K562 (cell line): ENCODE data around the gene GPT2. TPM values are rescaled to one million over a fixed set of nuclear protein-coding genes. Genes with fewer than 3 reads are reported as not detected.

Source experiments
- ATAC-seq: fragments of 200-7000 bp; cut with Tn5 transposase; 3 replicates; pipeline ENCODE4 v1.9.1; 2020; ENCODE audit warnings: moderate library complexity
- BruUV-seq: library from RNA; stranded (reverse); fragments of 400-500 nt; replicated peaks from 2 replicates; lab custom pipeline; 2021; lab: Mats Ljungman, UMichigan
- CTCF ChIA-PET: fragments of 300-600 bp; formaldehyde crosslinking; extraction: SDS; loops from one replicate; lab custom pipeline; 2021; ENCODE audit warnings: low intra/inter-chr PET ratio; lab: Yijun Ruan, JAX
- POLR2A ChIA-PET: fragments of 300-600, 350-650 bp; sonication (Branson Sonifier 250); formaldehyde crosslinking; extraction: SDS; loops from one replicate; lab custom pipeline; 2021; ENCODE audit warnings: antibody characterized with exemption, inconsistent platforms; lab: Yijun Ruan, JAX
- DNase-seq, 4 experiments: peaks; one replicate each; pipeline versions ENCODE4 v3.0.0 to v3.0.0-alpha.2; 2011 to 2018; ENCODE audit warnings: low spot score in 3 of 4, mixed read lengths in 3 of 4; ENCODE audit errors: extremely low read depth in 1 of 4
- FAIRE-seq: peaks from 2 replicates; lab custom pipeline; 2011; peaks lifted over from hg19 to GRCh38; lab: Jason Lieb, UNC
- H2AFZ ChIP-seq: 2 replicates; pipeline ENCODE4 v1.6.0; 2011; ENCODE audit warnings: low read depth, low read length, control low read depth, inconsistent platforms
- H3K27ac ChIP-seq: fragments of 200-600 bp; 3 replicates; pipeline ENCODE4 v1.8.0; 2011; ENCODE audit warnings: low read depth, mild to moderate bottlenecking, control low read depth, inconsistent platforms, low read length, moderate library complexity, mixed read lengths; ENCODE audit errors: extremely low read depth
- H3K27me3 ChIP-seq, 2 experiments: fragments of 300-600 bp in 1 of 2; 2 replicates in 1 of 2; 3 replicates in 1 of 2; pipeline versions ENCODE4 v1.6.0 to v1.8.0; 2011; ENCODE audit warnings: inconsistent platforms in 2 of 2, low read length in 2 of 2, mild to moderate bottlenecking in 1 of 2, mixed read lengths in 1 of 2, moderate library complexity in 1 of 2; ENCODE audit not compliant: control insufficient read depth in 2 of 2, insufficient read depth in 2 of 2
- H3K36me3 ChIP-seq: fragments of 300-600 bp; 3 replicates; pipeline ENCODE4 v1.8.0; 2011; ENCODE audit warnings: mild to moderate bottlenecking, low read length, inconsistent platforms; ENCODE audit not compliant: control insufficient read depth, insufficient read depth
- H3K4me1 ChIP-seq, 2 experiments: fragments of 200-600 bp in 1 of 2; replicated peaks in 1 of 2; 2 replicates in 1 of 2; 3 replicates in 1 of 2; pipeline versions ENCODE4 v1.5.1 to v1.8.0; 2011; ENCODE audit warnings: inconsistent platforms in 2 of 2, low read length in 2 of 2, mild to moderate bottlenecking in 1 of 2, mixed read lengths in 1 of 2, moderate library complexity in 1 of 2; ENCODE audit not compliant: control insufficient read depth in 2 of 2, insufficient read depth in 2 of 2
- H3K4me2 ChIP-seq: 2 replicates; pipeline ENCODE4 v1.6.1; 2011; ENCODE audit warnings: low read length, control low read depth, inconsistent platforms, mixed read lengths; ENCODE audit not compliant: insufficient read depth
- H3K4me3 ChIP-seq: fragments of 200-600 bp; sonication (generic), shearing (Covaris generic); 2 replicates; pipeline ENCODE4 v1.5.1; 2016; ENCODE audit warnings: control low read depth, inconsistent platforms
- H3K79me2 ChIP-seq: fragments of 200-600 bp; 3 replicates; pipeline ENCODE4 v1.8.0; 2011; ENCODE audit warnings: low read length, inconsistent platforms; ENCODE audit not compliant: control insufficient read depth, insufficient read depth
- H3K9ac ChIP-seq, 2 experiments: 2 replicates each; pipeline versions ENCODE4 v1.6.0 to v1.6.1; 2011; ENCODE audit warnings: low read depth in 2 of 2, low read length in 2 of 2, control low read depth in 1 of 2, inconsistent platforms in 1 of 2, mild to moderate bottlenecking in 1 of 2, mixed read lengths in 1 of 2; ENCODE audit not compliant: insufficient read depth in 1 of 2
- H3K9me1 ChIP-seq: one replicate; pipeline ENCODE4 v1.6.0; 2011; ENCODE audit warnings: inconsistent platforms, mild to moderate bottlenecking, low read length, moderate library complexity; ENCODE audit not compliant: control insufficient read depth, insufficient read depth
- H3K9me3 ChIP-seq: replicated peaks from 2 replicates; pipeline ENCODE4 v1.5.1; 2011; ENCODE audit warnings: low read depth, low read length, inconsistent platforms; ENCODE audit not compliant: control insufficient read depth, insufficient read depth
- H4K20me1 ChIP-seq: replicated peaks from 2 replicates; pipeline ENCODE4 v1.6.1; 2011; ENCODE audit warnings: low read length, inconsistent platforms, mixed read lengths; ENCODE audit not compliant: control insufficient read depth, insufficient read depth
- BACH1 ChIP-seq: fragments of 200-800 bp; sonication (Bioruptor generic); IDR thresholded peaks from 2 replicates; pipeline ENCODE4 v1.6.1; 2016; ENCODE audit warnings: missing genetic modification characterization, missing compliant biosample characterization
- CREB3 ChIP-seq: fragments of 450-650 bp; conservative IDR thresholded peaks from 2 replicates; pipeline ENCODE4 v1.6.1; 2016; ENCODE audit warnings: missing genetic modification characterization, low read depth, mild to moderate bottlenecking, missing compliant biosample characterization, moderate library complexity
- EHMT2 ChIP-seq: fragments of 450-650 bp; IDR thresholded peaks from 2 replicates; pipeline ENCODE4 v1.6.1; 2018; ENCODE audit warnings: antibody characterized with exemption
- FOXO4 ChIP-seq: fragments of 450-650 bp; formaldehyde crosslinking; IDR thresholded peaks from 2 replicates; pipeline ENCODE4 v1.4.0; 2020; ENCODE audit warnings: mild to moderate bottlenecking, moderate library complexity
- NFATC3 ChIP-seq: fragments of 450-650 bp; IDR thresholded peaks from 2 replicates; pipeline ENCODE4 v1.6.1; 2017; ENCODE audit warnings: mild to moderate bottlenecking
- PHB ChIP-seq: fragments of 250-450 bp; sonication (Bioruptor Pico); IDR thresholded peaks from 2 replicates; pipeline ENCODE4 v1.5.0; 2021
- PHTF2 ChIP-seq: fragments of 250-450 bp; sonication (Bioruptor Pico); IDR thresholded peaks from 2 replicates; pipeline ENCODE4 v1.5.0; 2021; ENCODE audit warnings: mild to moderate bottlenecking
- RAD51 ChIP-seq: fragments of 450-650 bp; IDR thresholded peaks from 2 replicates; pipeline ENCODE4 v1.7.1; 2016; ENCODE audit warnings: low read depth, mild to moderate bottlenecking, borderline replicate concordance
- SIN3B ChIP-seq: fragments of 450-650 bp; IDR thresholded peaks from 2 replicates; pipeline ENCODE4 v1.6.1; 2017; ENCODE audit warnings: low read depth, mild to moderate bottlenecking, moderate library complexity
- ZBTB49 ChIP-seq: sonication (generic); formaldehyde crosslinking; IDR thresholded peaks from 2 replicates; pipeline ENCODE4 v1.8.0; 2022; ENCODE audit warnings: missing genetic modification reagents, mild to moderate bottlenecking, borderline replicate concordance
- WGBS: fragments of 100-300 bp; shearing (Covaris generic); methylation state at CpG from one replicate; pipeline ENCODE4 v1.1.6; 2016; ENCODE audit warnings: low coverage, mixed read lengths; ENCODE audit not compliant: insufficient coverage; ENCODE audit errors: missing lambda C conversion rate; 5-methylcytosine and 5-hydroxymethylcytosine counted together
- in situ Hi-C: fragments of 300-500 bp; cut with MboI; formaldehyde crosslinking; loops from 4 replicates; pipeline ENCODE4 v1.15.0; 2018; ENCODE audit warnings: inconsistent platforms, mixed read lengths
- intact Hi-C: fragments of 100-400 bp; cut with micrococcal nuclease; formaldehyde crosslinking; loops from 2 replicates; pipeline ENCODE4 v1.14.2; 2022
- polyA plus RNA-seq, 8 experiments: library from polyadenylated mRNA; depleted of rRNA in 4 of 8; stranded (reverse) in 5 of 8; unstranded in 3 of 8; fragments of >200 nt; fragmentation: Nextera tagmentation in 2 of 8; fragmentation: Illumina TruSeq in 1 of 8; extraction: Ambion mirVana in 2 of 8; extraction: Trizol in 1 of 8; gene quantifications; 2 replicates each; pipeline versions ENCODE4 v1.2.1 to v1.2.3, GENCODE V29; 2011 to 2014; ENCODE audit warnings: inconsistent platforms in 1 of 8, missing spikeins in 1 of 8
- total RNA-seq, 7 experiments: library from RNA; depleted of rRNA in 6 of 7; stranded (reverse); fragments of >200 nt in 6 of 7; fragmentation: Illumina TruSeq in 2 of 7; extraction: Trizol in 2 of 7; gene quantifications; 2 replicates each; pipeline versions ENCODE4 v1.2.1 to v1.2.3, GENCODE V29; 2011 to 2021; ENCODE audit warnings: low replicate concordance in 1 of 7

Gene GPT2
- total and polyA plus RNA-seq, 9 of the 15 experiments (the other 6 are each of a cell fraction or from before 2014, with no cell fraction given): 0.79 to 14.4 (median 5.8) TPM

- Histone ChIP-seq H3K79me2 (peaks cover 56% of the 10 kb centered on the region), H2AFZ (no peak overlapping the region), H3K9me1 (no peaks in the 10 kb centered on the region), H3K27me3 (no peaks in the 10 kb centered on the region), H3K4me3 (no peak overlapping the region), H3K27ac (no peak overlapping the region), H3K4me1 (peaks cover 11 to 13% of the 10 kb centered on the region in 2 experiments; a peak in 4 of 5 replicates), H3K9ac (no peak overlapping the region), H3K9me3 (no peaks in the 10 kb centered on the region), H3K36me3 (peaks cover 69% of the 10 kb centered on the region), H3K4me2 (no peak overlapping the region), H4K20me1 (peaks cover 11% of the 10 kb centered on the region)
- DNase-seq (no peak), FAIRE-seq (no peak), ATAC-seq (no peak)
- TF ChIP-seq CREB3 (tag) (no peak), SIN3B (no peak), RAD51 (no peak), ZBTB49 (CRISPR knock-in tag) (no peak), PHB (CRISPR knock-in tag) (no peak), NFATC3 (no peak), EHMT2 (no peak), PHTF2 (CRISPR knock-in tag) (no peak), BACH1 (tag) (no peak), FOXO4 (CRISPR knock-in tag) (no peak)
- BruUV-seq: TSS peak; percentile 2
- WGBS: 86% methylated on average over 2 of the region's 2 CpGs
- intact Hi-C loops: no loop called here
- POLR2A ChIA-PET: no interaction called here
- CTCF ChIA-PET: no interaction called here
- in situ Hi-C loops: no loop called here
These were observed 85.9 kb downstream of the GPT2 start for GRCh38 chr16:46970089-46970488.
